K562 (cell line): ENCODE data around the gene PKLR. TPM values are rescaled to one million over a fixed set of nuclear protein-coding genes. Genes with fewer than 3 reads are reported as not detected.

ENCODE experiments used
- ZNF766 ChIP-seq: fragments of 200-800 bp; sonication (Bioruptor generic); conservative IDR thresholded peaks from 2 replicates; pipeline ENCODE4 v1.6.1; 2016; ENCODE audit warnings: missing genetic modification characterization, missing compliant biosample characterization
- polyA plus RNA-seq, 8 experiments: library from polyadenylated mRNA; depleted of rRNA in 4 of 8; stranded (reverse) in 5 of 8; unstranded in 3 of 8; fragments of >200 nt; fragmentation: Nextera tagmentation in 2 of 8; fragmentation: Illumina TruSeq in 1 of 8; extraction: Ambion mirVana in 2 of 8; extraction: Trizol in 1 of 8; gene quantifications; 2 replicates each; pipeline versions ENCODE4 v1.2.1 to v1.2.3, GENCODE V29; 2011 to 2014; ENCODE audit warnings: inconsistent platforms in 1 of 8, missing spikeins in 1 of 8
- total RNA-seq, 7 experiments: library from RNA; depleted of rRNA in 6 of 7; stranded (reverse); fragments of >200 nt in 6 of 7; fragmentation: Illumina TruSeq in 2 of 7; extraction: Trizol in 2 of 7; gene quantifications; 2 replicates each; pipeline versions ENCODE4 v1.2.1 to v1.2.3, GENCODE V29; 2011 to 2021; ENCODE audit warnings: low replicate concordance in 1 of 7
- TF ChIP-seq, protein P1 (sequence below): fragments of 450-650 bp; IDR thresholded peaks from 2 replicates; pipeline ENCODE4 v1.6.1; 2016; ENCODE audit warnings: mild to moderate bottlenecking, moderate library complexity
- TF ChIP-seq, protein P2 (sequence below): fragments of 250-450 bp; sonication (Bioruptor Pico); IDR thresholded peaks from 2 replicates; pipeline ENCODE4 v1.4.0; 2020

PKLR gene
- total and polyA plus RNA-seq, 9 of the 15 experiments (the other 6 are each of a cell fraction or from before 2014, with no cell fraction given): 10.7 to 78.4 (median 38.2) TPM

DNA sequence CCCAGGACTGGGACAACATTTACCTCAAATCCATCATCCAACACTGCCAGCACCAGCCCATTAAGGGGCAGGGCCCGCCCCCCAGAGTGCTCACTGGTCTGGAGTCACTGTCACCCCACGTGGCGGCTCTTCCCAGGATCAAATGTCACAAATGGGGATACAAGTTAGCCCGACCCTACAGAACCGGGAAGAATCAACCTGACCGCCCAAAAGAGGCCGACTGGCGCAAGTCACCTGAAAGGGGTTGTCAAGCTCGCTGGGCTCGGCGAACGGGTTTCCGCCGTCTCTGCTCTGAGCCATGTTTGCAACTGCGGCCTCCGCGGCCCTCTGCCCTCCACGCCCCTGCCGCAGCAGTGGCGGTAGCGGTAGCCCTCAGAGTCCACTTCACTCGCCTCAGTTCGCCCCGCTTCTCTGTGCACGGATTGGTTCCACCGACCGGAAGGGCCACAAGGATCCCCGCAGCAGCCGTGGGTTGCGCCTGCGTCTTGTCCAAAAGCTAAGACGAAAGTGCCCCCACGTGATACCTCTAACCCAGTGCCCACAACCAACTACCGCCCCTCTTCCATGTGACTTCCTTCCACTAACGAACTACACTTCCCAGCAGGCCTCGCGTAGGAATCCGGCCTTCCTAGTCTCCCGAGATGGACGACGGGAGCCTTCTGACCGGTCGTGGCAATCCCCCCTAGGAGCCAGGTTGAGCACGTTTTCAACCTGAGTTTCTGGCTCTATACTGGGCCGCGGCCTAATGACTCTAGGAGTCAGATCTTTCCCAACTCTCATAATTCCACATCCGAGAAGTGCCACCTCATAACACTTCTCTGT is 39.2 kb downstream of the PKLR start, which contains the start of gene SCAMP3 (continued):
- TF ChIP-seq, protein P1, sequence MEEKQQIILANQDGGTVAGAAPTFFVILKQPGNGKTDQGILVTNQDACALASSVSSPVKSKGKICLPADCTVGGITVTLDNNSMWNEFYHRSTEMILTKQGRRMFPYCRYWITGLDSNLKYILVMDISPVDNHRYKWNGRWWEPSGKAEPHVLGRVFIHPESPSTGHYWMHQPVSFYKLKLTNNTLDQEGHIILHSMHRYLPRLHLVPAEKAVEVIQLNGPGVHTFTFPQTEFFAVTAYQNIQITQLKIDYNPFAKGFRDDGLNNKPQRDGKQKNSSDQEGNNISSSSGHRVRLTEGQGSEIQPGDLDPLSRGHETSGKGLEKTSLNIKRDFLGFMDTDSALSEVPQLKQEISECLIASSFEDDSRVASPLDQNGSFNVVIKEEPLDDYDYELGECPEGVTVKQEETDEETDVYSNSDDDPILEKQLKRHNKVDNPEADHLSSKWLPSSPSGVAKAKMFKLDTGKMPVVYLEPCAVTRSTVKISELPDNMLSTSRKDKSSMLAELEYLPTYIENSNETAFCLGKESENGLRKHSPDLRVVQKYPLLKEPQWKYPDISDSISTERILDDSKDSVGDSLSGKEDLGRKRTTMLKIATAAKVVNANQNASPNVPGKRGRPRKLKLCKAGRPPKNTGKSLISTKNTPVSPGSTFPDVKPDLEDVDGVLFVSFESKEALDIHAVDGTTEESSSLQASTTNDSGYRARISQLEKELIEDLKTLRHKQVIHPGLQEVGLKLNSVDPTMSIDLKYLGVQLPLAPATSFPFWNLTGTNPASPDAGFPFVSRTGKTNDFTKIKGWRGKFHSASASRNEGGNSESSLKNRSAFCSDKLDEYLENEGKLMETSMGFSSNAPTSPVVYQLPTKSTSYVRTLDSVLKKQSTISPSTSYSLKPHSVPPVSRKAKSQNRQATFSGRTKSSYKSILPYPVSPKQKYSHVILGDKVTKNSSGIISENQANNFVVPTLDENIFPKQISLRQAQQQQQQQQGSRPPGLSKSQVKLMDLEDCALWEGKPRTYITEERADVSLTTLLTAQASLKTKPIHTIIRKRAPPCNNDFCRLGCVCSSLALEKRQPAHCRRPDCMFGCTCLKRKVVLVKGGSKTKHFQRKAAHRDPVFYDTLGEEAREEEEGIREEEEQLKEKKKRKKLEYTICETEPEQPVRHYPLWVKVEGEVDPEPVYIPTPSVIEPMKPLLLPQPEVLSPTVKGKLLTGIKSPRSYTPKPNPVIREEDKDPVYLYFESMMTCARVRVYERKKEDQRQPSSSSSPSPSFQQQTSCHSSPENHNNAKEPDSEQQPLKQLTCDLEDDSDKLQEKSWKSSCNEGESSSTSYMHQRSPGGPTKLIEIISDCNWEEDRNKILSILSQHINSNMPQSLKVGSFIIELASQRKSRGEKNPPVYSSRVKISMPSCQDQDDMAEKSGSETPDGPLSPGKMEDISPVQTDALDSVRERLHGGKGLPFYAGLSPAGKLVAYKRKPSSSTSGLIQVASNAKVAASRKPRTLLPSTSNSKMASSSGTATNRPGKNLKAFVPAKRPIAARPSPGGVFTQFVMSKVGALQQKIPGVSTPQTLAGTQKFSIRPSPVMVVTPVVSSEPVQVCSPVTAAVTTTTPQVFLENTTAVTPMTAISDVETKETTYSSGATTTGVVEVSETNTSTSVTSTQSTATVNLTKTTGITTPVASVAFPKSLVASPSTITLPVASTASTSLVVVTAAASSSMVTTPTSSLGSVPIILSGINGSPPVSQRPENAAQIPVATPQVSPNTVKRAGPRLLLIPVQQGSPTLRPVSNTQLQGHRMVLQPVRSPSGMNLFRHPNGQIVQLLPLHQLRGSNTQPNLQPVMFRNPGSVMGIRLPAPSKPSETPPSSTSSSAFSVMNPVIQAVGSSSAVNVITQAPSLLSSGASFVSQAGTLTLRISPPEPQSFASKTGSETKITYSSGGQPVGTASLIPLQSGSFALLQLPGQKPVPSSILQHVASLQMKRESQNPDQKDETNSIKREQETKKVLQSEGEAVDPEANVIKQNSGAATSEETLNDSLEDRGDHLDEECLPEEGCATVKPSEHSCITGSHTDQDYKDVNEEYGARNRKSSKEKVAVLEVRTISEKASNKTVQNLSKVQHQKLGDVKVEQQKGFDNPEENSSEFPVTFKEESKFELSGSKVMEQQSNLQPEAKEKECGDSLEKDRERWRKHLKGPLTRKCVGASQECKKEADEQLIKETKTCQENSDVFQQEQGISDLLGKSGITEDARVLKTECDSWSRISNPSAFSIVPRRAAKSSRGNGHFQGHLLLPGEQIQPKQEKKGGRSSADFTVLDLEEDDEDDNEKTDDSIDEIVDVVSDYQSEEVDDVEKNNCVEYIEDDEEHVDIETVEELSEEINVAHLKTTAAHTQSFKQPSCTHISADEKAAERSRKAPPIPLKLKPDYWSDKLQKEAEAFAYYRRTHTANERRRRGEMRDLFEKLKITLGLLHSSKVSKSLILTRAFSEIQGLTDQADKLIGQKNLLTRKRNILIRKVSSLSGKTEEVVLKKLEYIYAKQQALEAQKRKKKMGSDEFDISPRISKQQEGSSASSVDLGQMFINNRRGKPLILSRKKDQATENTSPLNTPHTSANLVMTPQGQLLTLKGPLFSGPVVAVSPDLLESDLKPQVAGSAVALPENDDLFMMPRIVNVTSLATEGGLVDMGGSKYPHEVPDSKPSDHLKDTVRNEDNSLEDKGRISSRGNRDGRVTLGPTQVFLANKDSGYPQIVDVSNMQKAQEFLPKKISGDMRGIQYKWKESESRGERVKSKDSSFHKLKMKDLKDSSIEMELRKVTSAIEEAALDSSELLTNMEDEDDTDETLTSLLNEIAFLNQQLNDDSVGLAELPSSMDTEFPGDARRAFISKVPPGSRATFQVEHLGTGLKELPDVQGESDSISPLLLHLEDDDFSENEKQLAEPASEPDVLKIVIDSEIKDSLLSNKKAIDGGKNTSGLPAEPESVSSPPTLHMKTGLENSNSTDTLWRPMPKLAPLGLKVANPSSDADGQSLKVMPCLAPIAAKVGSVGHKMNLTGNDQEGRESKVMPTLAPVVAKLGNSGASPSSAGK: no peak; the same call in 1 of the 2 replicates
- TF ChIP-seq, protein P2, sequence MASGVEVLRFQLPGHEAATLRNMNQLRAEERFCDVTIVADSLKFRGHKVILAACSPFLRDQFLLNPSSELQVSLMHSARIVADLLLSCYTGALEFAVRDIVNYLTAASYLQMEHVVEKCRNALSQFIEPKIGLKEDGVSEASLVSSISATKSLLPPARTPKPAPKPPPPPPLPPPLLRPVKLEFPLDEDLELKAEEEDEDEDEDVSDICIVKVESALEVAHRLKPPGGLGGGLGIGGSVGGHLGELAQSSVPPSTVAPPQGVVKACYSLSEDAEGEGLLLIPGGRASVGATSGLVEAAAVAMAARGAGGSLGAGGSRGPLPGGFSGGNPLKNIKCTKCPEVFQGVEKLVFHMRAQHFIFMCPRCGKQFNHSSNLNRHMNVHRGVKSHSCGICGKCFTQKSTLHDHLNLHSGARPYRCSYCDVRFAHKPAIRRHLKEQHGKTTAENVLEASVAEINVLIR (CRISPR knock-in tag): peak; percentile 32; the same call in 1 of the 2 replicates
- TF ChIP-seq ZNF766 (CRISPR knock-in tag): no peak
